Panc1 (cell line): ENCODE data around the gene TIGIT. TPM values are rescaled to one million over a fixed set of nuclear protein-coding genes. Genes with fewer than 3 reads are reported as not detected.

Experiments
- ATAC-seq: fragments of 200-7000 bp; cut with Tn5 transposase; 2 replicates; pipeline ENCODE4 v1.9.1; 2020; ENCODE audit warnings: mild to moderate bottlenecking, moderate library complexity
- BruUV-seq: library from RNA; stranded (reverse); fragments of 400-500 nt; replicated peaks from 2 replicates; lab custom pipeline; 2021; lab: Mats Ljungman, UMichigan
- CTCF ChIA-PET: fragments of 300-600 bp; sonication (Branson Sonifier 250); formaldehyde crosslinking; loops from one replicate; lab custom pipeline; 2022; ENCODE audit warnings: antibody characterized with exemption; lab: Charles Lee
- POLR2A ChIA-PET: fragments of 300-600 bp; sonication (Branson Sonifier 250); formaldehyde crosslinking; loops from one replicate; lab custom pipeline; 2022; ENCODE audit warnings: antibody characterized with exemption; lab: Charles Lee
- DNase-seq: peaks from one replicate; pipeline ENCODE4 v3.0.0-alpha.2; 2010; ENCODE audit warnings: low read depth, low spot score
- H3K27ac ChIP-seq: 2 replicates; pipeline ENCODE4 v1.5.1; 2011; ENCODE audit warnings: mild to moderate bottlenecking, low read length, inconsistent platforms
- H3K27me3 ChIP-seq: fragments of 200-500 bp; sonication (Bioruptor generic); 2 replicates; pipeline ENCODE4 v1.6.0; 2014; ENCODE audit warnings: low read length, inconsistent platforms; ENCODE audit not compliant: control insufficient read depth, insufficient read depth
- H3K36me3 ChIP-seq: fragments of 200-500 bp; sonication (Bioruptor generic); 2 replicates; pipeline ENCODE4 v1.5.1; 2014; ENCODE audit warnings: inconsistent platforms, mild to moderate bottlenecking, low read length, moderate library complexity; ENCODE audit not compliant: control insufficient read depth, insufficient read depth
- H3K4me1 ChIP-seq: 2 replicates; pipeline ENCODE4 v1.5.1; 2011; ENCODE audit warnings: inconsistent platforms, mild to moderate bottlenecking, low read length, moderate library complexity; ENCODE audit not compliant: control insufficient read depth, insufficient read depth
- H3K4me3 ChIP-seq, 2 experiments: 2 replicates each; pipeline ENCODE4 v1.5.1; 2011 to 2012; ENCODE audit warnings: low read depth in 2 of 2, low read length in 2 of 2, mild to moderate bottlenecking in 2 of 2, inconsistent platforms in 1 of 2, moderate library complexity in 1 of 2
- H3K9me3 ChIP-seq: fragments of 200-500 bp; sonication (Bioruptor generic); 2 replicates; pipeline ENCODE4 v1.5.1; 2014; ENCODE audit warnings: low read depth, mild to moderate bottlenecking, inconsistent platforms, low read length, moderate library complexity; ENCODE audit not compliant: control insufficient read depth, insufficient read depth
- CTCF ChIP-seq: fragments of 450-650 bp; IDR thresholded peaks from 2 replicates; pipeline ENCODE4 v1.5.1; 2017; ENCODE audit warnings: mild to moderate bottlenecking
- POLR2AphosphoS5 ChIP-seq: IDR thresholded peaks from 2 replicates; pipeline ENCODE4 v1.6.1; 2012; ENCODE audit warnings: mild to moderate bottlenecking, low read depth, low read length, moderate library complexity
- SIN3A ChIP-seq: IDR thresholded peaks from 2 replicates; pipeline ENCODE4 v1.6.1; 2012; ENCODE audit warnings: low read depth, mild to moderate bottlenecking, low read length, moderate library complexity, borderline replicate concordance; ENCODE audit not compliant: insufficient read depth
- TCF7L2 ChIP-seq: IDR thresholded peaks from 2 replicates; pipeline ENCODE4 v1.6.1; 2011; ENCODE audit warnings: mild to moderate bottlenecking, low read depth, low read length, inconsistent platforms
- in situ Hi-C: cut with HindIII; loops from 2 replicates; pipeline ENCODE4 v1.10.0; 2016; ENCODE audit warnings: low sequenced_read_pairs, low pct_unique_long_range_greater_than_20kb
- intact Hi-C: fragments of 100-400 bp; cut with micrococcal nuclease; formaldehyde crosslinking; loops from one replicate; pipeline ENCODE4 v1.10.0; 2022; ENCODE audit not compliant: unreplicated experiment
- total RNA-seq: library from RNA; stranded (reverse); gene quantifications from one replicate; pipeline ENCODE4 v1.2.1, GENCODE V29; 2021; ENCODE audit not compliant: unreplicated experiment
- TF ChIP-seq, protein P1 (sequence below), 2 experiments: IDR thresholded peaks; 2 replicates each; pipeline ENCODE4 v1.6.1; 2011 to 2012; ENCODE audit warnings: low read depth in 2 of 2, control low read depth in 1 of 2, low read length in 1 of 2, mild to moderate bottlenecking in 1 of 2, moderate library complexity in 1 of 2; ENCODE audit not compliant: insufficient read depth in 1 of 2

TIGIT gene
- total RNA-seq, 1 experiment from 2014 or later: not detected

GRCh38 chr3:114351822-114352145 lies 58.0 kb downstream of the TIGIT start:
- in situ Hi-C loops: no loop called here
- H3K36me3 ChIP-seq: no peaks in the 10 kb centered on the region
- ChIA-PET CTCF (no interaction called here), POLR2A (no interaction called here)
- no peaks in the 10 kb centered on the region for H3K4me1 ChIP-seq
- H3K4me3 ChIP-seq: no peak overlapping the region
- DNase-seq: no peak
- no TSS peak for BruUV-seq
- H3K27ac ChIP-seq: no peak overlapping the region
- H3K9me3 ChIP-seq: no peaks in the 10 kb centered on the region
- ATAC-seq: no peak
- TF ChIP-seq CTCF: no peak
- no peak for TF ChIP-seq POLR2AphosphoS5
- TF ChIP-seq SIN3A: no peak
- TF ChIP-seq, protein P1, sequence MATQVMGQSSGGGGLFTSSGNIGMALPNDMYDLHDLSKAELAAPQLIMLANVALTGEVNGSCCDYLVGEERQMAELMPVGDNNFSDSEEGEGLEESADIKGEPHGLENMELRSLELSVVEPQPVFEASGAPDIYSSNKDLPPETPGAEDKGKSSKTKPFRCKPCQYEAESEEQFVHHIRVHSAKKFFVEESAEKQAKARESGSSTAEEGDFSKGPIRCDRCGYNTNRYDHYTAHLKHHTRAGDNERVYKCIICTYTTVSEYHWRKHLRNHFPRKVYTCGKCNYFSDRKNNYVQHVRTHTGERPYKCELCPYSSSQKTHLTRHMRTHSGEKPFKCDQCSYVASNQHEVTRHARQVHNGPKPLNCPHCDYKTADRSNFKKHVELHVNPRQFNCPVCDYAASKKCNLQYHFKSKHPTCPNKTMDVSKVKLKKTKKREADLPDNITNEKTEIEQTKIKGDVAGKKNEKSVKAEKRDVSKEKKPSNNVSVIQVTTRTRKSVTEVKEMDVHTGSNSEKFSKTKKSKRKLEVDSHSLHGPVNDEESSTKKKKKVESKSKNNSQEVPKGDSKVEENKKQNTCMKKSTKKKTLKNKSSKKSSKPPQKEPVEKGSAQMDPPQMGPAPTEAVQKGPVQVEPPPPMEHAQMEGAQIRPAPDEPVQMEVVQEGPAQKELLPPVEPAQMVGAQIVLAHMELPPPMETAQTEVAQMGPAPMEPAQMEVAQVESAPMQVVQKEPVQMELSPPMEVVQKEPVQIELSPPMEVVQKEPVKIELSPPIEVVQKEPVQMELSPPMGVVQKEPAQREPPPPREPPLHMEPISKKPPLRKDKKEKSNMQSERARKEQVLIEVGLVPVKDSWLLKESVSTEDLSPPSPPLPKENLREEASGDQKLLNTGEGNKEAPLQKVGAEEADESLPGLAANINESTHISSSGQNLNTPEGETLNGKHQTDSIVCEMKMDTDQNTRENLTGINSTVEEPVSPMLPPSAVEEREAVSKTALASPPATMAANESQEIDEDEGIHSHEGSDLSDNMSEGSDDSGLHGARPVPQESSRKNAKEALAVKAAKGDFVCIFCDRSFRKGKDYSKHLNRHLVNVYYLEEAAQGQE (IDR thresholded peaks at IDR 0.05; ENCODE audit: insufficient read depth in 1 of 2, low read depth in 2 of 2, low read length in 1 of 2): no peak
- TF ChIP-seq TCF7L2: no peak
- intact Hi-C loops: no loop called here
- H3K27me3 ChIP-seq: no peaks in the 10 kb centered on the region

GRCh38 chr3:114355653-114356052 lies 61.8 kb downstream of the TIGIT start:
- in situ Hi-C loops: no loop called here

More at GRCh38 chr3:114355653-114356052, 61.8 kb downstream of the TIGIT start:
- H3K27me3 ChIP-seq: no peaks in the 10 kb centered on the region
- H3K36me3 ChIP-seq: no peaks in the 10 kb centered on the region
- no peak overlapping the region for H3K27ac ChIP-seq
- H3K4me1 ChIP-seq: no peaks in the 10 kb centered on the region
- ATAC-seq (no peak), DNase-seq (no peak)
- H3K4me3 ChIP-seq: no peak overlapping the region
- ChIA-PET CTCF (no interaction called here), POLR2A (no interaction called here)
- no TSS peak for BruUV-seq
- intact Hi-C loops: no loop called here
- TF ChIP-seq SIN3A (no peak), CTCF (no peak), POLR2AphosphoS5 (no peak), TCF7L2 (no peak)
- TF ChIP-seq, protein P1 (IDR thresholded peaks at IDR 0.05; ENCODE audit: insufficient read depth in 1 of 2, low read depth in 2 of 2, low read length in 1 of 2): no peak
- no peaks in the 10 kb centered on the region for H3K9me3 ChIP-seq
